A549 (cell line): Measurements from ENCODE around the gene PGBD5. TPM values are rescaled to one million over a fixed set of nuclear protein-coding genes. Genes with fewer than 3 reads are reported as not detected.

Experiments
- ATAC-seq, 2 experiments: fragments of 200-7000 bp in 1 of 2; fragments of >200 bp in 1 of 2; cut with Nextera tagmentation in 1 of 2; cut with Tn5 transposase in 1 of 2; 3 replicates each; pipeline versions ENCODE4 v1.8.0 to v1.9.1; 2018 to 2020; ENCODE audit warnings: mild to moderate bottlenecking in 1 of 2, moderate library complexity in 1 of 2
- CTCF ChIA-PET: fragments of 300-600 bp; sonication (Branson Sonifier 250); formaldehyde crosslinking; extraction: SDS; loops from one replicate; lab custom pipeline; 2021; ENCODE audit warnings: antibody characterized with exemption, inconsistent platforms; lab: Yijun Ruan, JAX
- POLR2A ChIA-PET: fragments of 350-600 bp; formaldehyde crosslinking; extraction: SDS; loops from one replicate; lab custom pipeline; 2021; ENCODE audit warnings: antibody characterized with exemption, inconsistent platforms; lab: Yijun Ruan, JAX
- DNase-seq, 2 experiments: peaks; one replicate each; pipeline versions ENCODE4 v3.0.0 to v3.0.0-alpha.2; 2011 to 2016; ENCODE audit warnings: low read depth in 1 of 2, low spot score in 1 of 2
- FAIRE-seq: peaks from 2 replicates; lab custom pipeline; 2011; peaks lifted over from hg19 to GRCh38; lab: Jason Lieb, UNC
- H3K27ac ChIP-seq, 2 experiments: fragments of >200 bp; sonication (Bioruptor Twin); formaldehyde crosslinking; 3 replicates each; pipeline ENCODE4 v1.5.1; 2016 to 2017
- H3K4me1 ChIP-seq: fragments of >200 bp; sonication (Bioruptor Twin); formaldehyde crosslinking; 3 replicates; pipeline ENCODE4 v1.6.1; 2016
- H3K4me2 ChIP-seq: fragments of >200 bp; sonication (Bioruptor Twin); formaldehyde crosslinking; 3 replicates; pipeline ENCODE4 v1.6.1; 2016
- H3K4me3 ChIP-seq: fragments of >200 bp; sonication (Bioruptor Twin); formaldehyde crosslinking; 3 replicates; pipeline ENCODE4 v1.5.1; 2016
- H3K9me3 ChIP-seq: fragments of >200 bp; sonication (Bioruptor Twin); formaldehyde crosslinking; 3 replicates; pipeline ENCODE4 v1.6.1; 2016
- BHLHE40 ChIP-seq: IDR thresholded peaks from 2 replicates; pipeline ENCODE4 v1.6.1; 2012; ENCODE audit warnings: low read depth, low read length, inconsistent platforms
- CHD2 ChIP-seq: fragments of 150-350 bp; IDR thresholded peaks from 2 replicates; pipeline ENCODE4 v1.6.1; 2014; ENCODE audit warnings: low read length; ENCODE audit not compliant: partially characterized antibody
- EHMT2 ChIP-seq: fragments of 200-600 bp; sonication (generic); IDR thresholded peaks from 2 replicates; pipeline ENCODE4 v1.6.1; 2016; ENCODE audit warnings: antibody characterized with exemption, low read depth, mild to moderate bottlenecking, moderate library complexity
- ESRRA ChIP-seq: fragments of 150-350 bp; IDR thresholded peaks from 2 replicates; pipeline ENCODE4 v1.6.1; 2014; ENCODE audit warnings: mild to moderate bottlenecking, low read length, borderline replicate concordance
- HDAC2 ChIP-seq: fragments of 200-600 bp; sonication (generic); IDR thresholded peaks from 2 replicates; pipeline ENCODE4 v1.6.1; 2016
- HEYL ChIP-seq: fragments of 250-450 bp; sonication (Bioruptor Pico); IDR thresholded peaks from 2 replicates; pipeline ENCODE4 v1.8.0; 2021; ENCODE audit warnings: mild to moderate bottlenecking, moderate library complexity
- HOXB13 ChIP-seq: fragments of 250-450 bp; sonication (Bioruptor Pico); IDR thresholded peaks from 2 replicates; pipeline ENCODE4 v1.5.0; 2020; ENCODE audit warnings: low read depth, mild to moderate bottlenecking, moderate library complexity
- HOXB5 ChIP-seq: fragments of 250-450 bp; sonication (Bioruptor Pico); IDR thresholded peaks from 2 replicates; pipeline ENCODE4 v1.5.0; 2020; ENCODE audit warnings: mild to moderate bottlenecking, moderate library complexity
- JUN ChIP-seq, 2 experiments: fragments of >200 bp; sonication (Bioruptor Twin); formaldehyde crosslinking; IDR thresholded peaks; 2 replicates in 1 of 2; 3 replicates in 1 of 2; pipeline ENCODE4 v1.6.1; 2016 to 2017
- JUNB ChIP-seq: fragments of >200 bp; sonication (Bioruptor Twin); formaldehyde crosslinking; IDR thresholded peaks from 2 replicates; pipeline ENCODE4 v1.6.1; 2016
- KDM1A ChIP-seq: fragments of 200-600 bp; sonication (generic); IDR thresholded peaks from 2 replicates; pipeline ENCODE4 v1.6.1; 2016; ENCODE audit warnings: low read depth, mild to moderate bottlenecking
- MYC ChIP-seq: IDR thresholded peaks from 2 replicates; pipeline ENCODE4 v1.6.1; 2012; ENCODE audit warnings: mild to moderate bottlenecking, inconsistent platforms, low read length, improper control_type of control experiment, borderline replicate concordance
- NFE2L2 ChIP-seq: fragments of 150-350 bp; conservative IDR thresholded peaks from 2 replicates; pipeline ENCODE4 v1.6.1; 2014; ENCODE audit warnings: low read length
- NPAS2 ChIP-seq: fragments of 250-450 bp; sonication (Bioruptor Pico); IDR thresholded peaks from 2 replicates; pipeline ENCODE4 v1.8.0; 2022; ENCODE audit warnings: mild to moderate bottlenecking, moderate library complexity, borderline replicate concordance
- NR3C1 ChIP-seq: fragments of >200 bp; sonication (Bioruptor Twin); formaldehyde crosslinking; IDR thresholded peaks from 3 replicates; pipeline ENCODE4 v1.6.1; 2017
- POLR2AphosphoS2 ChIP-seq: conservative IDR thresholded peaks from 2 replicates; pipeline ENCODE4 v1.6.1; 2012; ENCODE audit warnings: low read length, improper control_type of control experiment, inconsistent platforms
- REST ChIP-seq: fragments of 200-600 bp; sonication (generic); IDR thresholded peaks from 2 replicates; pipeline ENCODE4 v1.6.1; 2016; ENCODE audit warnings: antibody characterized with exemption, mild to moderate bottlenecking, moderate library complexity
- RFX5 ChIP-seq: fragments of 450-650 bp; IDR thresholded peaks from 2 replicates; pipeline ENCODE4 v1.7.1; 2014; ENCODE audit warnings: antibody characterized with exemption, mild to moderate bottlenecking, moderate library complexity
- RNF2 ChIP-seq: fragments of 200-600 bp; sonication (generic); IDR thresholded peaks from 2 replicates; pipeline ENCODE4 v1.6.1; 2016; ENCODE audit warnings: low read depth, mild to moderate bottlenecking, antibody characterized with exemption, moderate library complexity, borderline replicate concordance
- TFCP2L1 ChIP-seq: fragments of 250-450 bp; sonication (Bioruptor Pico); IDR thresholded peaks from 2 replicates; pipeline ENCODE4 v1.5.0; 2021; ENCODE audit warnings: mild to moderate bottlenecking
- TP53 ChIP-seq: fragments of 250-450 bp; sonication (Bioruptor Pico); IDR thresholded peaks from 2 replicates; pipeline ENCODE4 v1.5.0; 2021; ENCODE audit warnings: mild to moderate bottlenecking, moderate library complexity
- ZFP36 ChIP-seq: fragments of 450-650 bp; IDR thresholded peaks from 2 replicates; pipeline ENCODE4 v1.6.1; 2014; ENCODE audit warnings: borderline replicate concordance; ENCODE audit not compliant: partially characterized antibody
- ZNF302 ChIP-seq: fragments of 250-450 bp; sonication (Bioruptor Pico); IDR thresholded peaks from 2 replicates; pipeline ENCODE4 v1.9.0; 2021; ENCODE audit warnings: inconsistent platforms, mild to moderate bottlenecking, moderate library complexity
- ZSCAN20 ChIP-seq: fragments of 250-450 bp; sonication (Bioruptor Pico); IDR thresholded peaks from 2 replicates; pipeline ENCODE4 v1.8.0; 2022; ENCODE audit warnings: mild to moderate bottlenecking, moderate library complexity
- WGBS: methylation state at CpG from one replicate; pipeline ENCODE4 v1.1.6; 2017; ENCODE audit errors: missing lambda C conversion rate; 5-methylcytosine and 5-hydroxymethylcytosine counted together
- polyA plus RNA-seq, 4 experiments: library from polyadenylated mRNA; depleted of rRNA in 3 of 4; stranded (reverse); fragments of >200 nt; fragmentation: RNase III in 1 of 4; extraction: RNeasy Plus Mini Kit Qiagen cat#74134 plus additional on column Dnase treatment in 1 of 4; gene quantifications; 2 replicates in 3 of 4; 3 replicates in 1 of 4; pipeline ENCODE4 v1.2.3, GENCODE V29; 2011 to 2017
- TF ChIP-seq, protein P1 (sequence below): fragments of >200 bp; sonication (Bioruptor Twin); formaldehyde crosslinking; IDR thresholded peaks from 3 replicates; pipeline ENCODE4 v1.6.1; 2016

PGBD5 gene
- polyA plus RNA-seq, 2 of the 4 experiments (the other 2 are of a cell fraction), result 0.04 to 0.66 TPM

- no peak for FAIRE-seq
- POLR2A ChIA-PET, result no interaction called here
- TF ChIP-seq ESRRA (no peak), HOXB5 (CRISPR knock-in tag) (no peak), RFX5 (no peak), POLR2AphosphoS2 (no peak), ZFP36 (no peak), NR3C1 (no peak), ZSCAN20 (CRISPR knock-in tag) (no peak), REST (no peak), HEYL (CRISPR knock-in tag) (no peak), BHLHE40 (no peak), ZNF302 (CRISPR knock-in tag) (no peak), HOXB13 (no peak), TP53 (no peak), EHMT2 (no peak), RNF2 (no peak), CHD2 (no peak)
- TF ChIP-seq, protein P1, sequence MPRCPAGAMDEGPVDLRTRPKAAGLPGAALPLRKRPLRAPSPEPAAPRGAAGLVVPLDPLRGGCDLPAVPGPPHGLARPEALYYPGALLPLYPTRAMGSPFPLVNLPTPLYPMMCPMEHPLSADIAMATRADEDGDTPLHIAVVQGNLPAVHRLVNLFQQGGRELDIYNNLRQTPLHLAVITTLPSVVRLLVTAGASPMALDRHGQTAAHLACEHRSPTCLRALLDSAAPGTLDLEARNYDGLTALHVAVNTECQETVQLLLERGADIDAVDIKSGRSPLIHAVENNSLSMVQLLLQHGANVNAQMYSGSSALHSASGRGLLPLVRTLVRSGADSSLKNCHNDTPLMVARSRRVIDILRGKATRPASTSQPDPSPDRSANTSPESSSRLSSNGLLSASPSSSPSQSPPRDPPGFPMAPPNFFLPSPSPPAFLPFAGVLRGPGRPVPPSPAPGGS, result no peak
- TF ChIP-seq, all 56 proteins: peak for 0
- H3K27ac ChIP-seq, result no peak overlapping the region
- DNase-seq, result no peak
- CTCF ChIA-PET, result interaction anchor here (0.6 kb wide), 1 partner anchor 1433 kb away, joined by 3 read pairs; no protein-coding TSS in a partner anchor
- H3K4me1 ChIP-seq, result no peaks in the 10 kb centered on the region
- H3K4me3 ChIP-seq, result no peak overlapping the region
- H3K9me3 ChIP-seq, result no peaks in the 10 kb centered on the region
- 30% methylated on average over 4 of the region's 4 CpGs for WGBS
- H3K4me2 ChIP-seq, result no peak overlapping the region
- no peak for ATAC-seq
These were observed 72.1 kb downstream of the PGBD5 start for GRCh38 chr1:230354005-230354404.

DNA sequence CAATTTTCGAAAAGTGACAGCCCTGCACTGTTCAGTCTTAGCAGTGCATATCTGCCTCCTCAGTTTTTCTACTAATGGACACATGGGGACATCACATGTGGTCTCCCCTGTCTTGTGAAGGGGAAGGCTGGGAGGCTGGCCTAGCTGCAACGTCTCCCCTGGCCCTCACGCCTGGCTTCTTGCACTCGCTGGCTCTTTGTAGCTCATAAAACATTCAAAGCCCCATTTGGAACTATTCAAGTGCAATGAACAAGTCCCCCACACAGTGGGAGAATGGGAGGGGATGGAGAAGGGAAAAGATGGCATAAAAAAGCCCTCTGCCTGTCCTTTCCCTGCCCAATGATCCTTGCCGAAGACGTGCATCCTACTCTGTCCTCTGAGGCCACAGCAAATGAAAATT lies 73.6 kb downstream of the PGBD5 start:
- Histone ChIP-seq H3K4me1 (no peaks in the 10 kb centered on the region), H3K4me2 (no peak overlapping the region)
- 62% methylated on average over 6 of the region's 6 CpGs for WGBS
- TF ChIP-seq JUNB, result no peak
- TF ChIP-seq JUN (IDR thresholded peaks at IDR 0.05), result no peak
- TF ChIP-seq NPAS2 (CRISPR knock-in tag), result no peak
- no peak for TF ChIP-seq NFE2L2
- TF ChIP-seq HOXB13, result no peak
- TF ChIP-seq MYC, result no peak
- no peak for TF ChIP-seq EHMT2
- TF ChIP-seq KDM1A, result no peak
- no peak for TF ChIP-seq HDAC2
- TF ChIP-seq RFX5, result no peak
- TF ChIP-seq TFCP2L1 (CRISPR knock-in tag), result no peak
- TF ChIP-seq, all 56 proteins: peak for 0
- H3K27ac ChIP-seq, result no peak overlapping the region
- FAIRE-seq, result no peak
- ChIA-PET CTCF (no interaction called here), POLR2A (no interaction called here)
- no peaks in the 10 kb centered on the region for H3K9me3 ChIP-seq
- H3K4me3 ChIP-seq, result no peak overlapping the region
- DNase-seq, result no peak
- no peak for ATAC-seq
